Neuronal stem cell (in vitro differentiated cells): ENCODE data around the gene PSMD1.

ENCODE experiments used
- DNase-seq: peaks from one replicate; pipeline ENCODE4 v3.0.0-alpha.2; 2013; ENCODE audit warnings: low spot score
- H2AFZ ChIP-seq: one replicate; pipeline ENCODE4 v1.6.1; 2013; ENCODE audit warnings: mild to moderate bottlenecking, low read length, inconsistent platforms
- H2AK5ac ChIP-seq: 2 replicates; pipeline ENCODE4 v1.6.1; 2013; ENCODE audit warnings: low read depth, mild to moderate bottlenecking, inconsistent platforms, low read length, moderate library complexity, mixed read lengths
- H2BK120ac ChIP-seq: 2 replicates; pipeline ENCODE4 v1.6.1; 2013; ENCODE audit warnings: low read depth, mild to moderate bottlenecking, inconsistent platforms, low read length, moderate library complexity, mixed read lengths
- H2BK12ac ChIP-seq: one replicate; pipeline ENCODE4 v1.6.1; 2013; ENCODE audit warnings: low read length, inconsistent platforms
- H2BK15ac ChIP-seq: 2 replicates; pipeline ENCODE4 v1.6.1; 2013; ENCODE audit warnings: mild to moderate bottlenecking, low read length, inconsistent platforms, mixed read lengths
- H2BK5ac ChIP-seq: one replicate; pipeline ENCODE4 v1.6.1; 2013; ENCODE audit warnings: inconsistent platforms, mild to moderate bottlenecking, low read length, moderate library complexity
- H3K14ac ChIP-seq: one replicate; pipeline ENCODE4 v1.6.1; 2013; ENCODE audit warnings: low read length, inconsistent platforms
- H3K18ac ChIP-seq: 2 replicates; pipeline ENCODE4 v1.6.1; 2013; ENCODE audit warnings: low read length, inconsistent platforms
- H3K23ac ChIP-seq: 2 replicates; pipeline ENCODE4 v1.6.1; 2013; ENCODE audit warnings: low read depth, mild to moderate bottlenecking, mixed read lengths, low read length, inconsistent platforms; ENCODE audit not compliant: poor library complexity
- H3K27ac ChIP-seq: replicated peaks from 3 replicates; pipeline ENCODE4 v1.5.1; 2013; ENCODE audit warnings: low read length, inconsistent platforms
- H3K27me3 ChIP-seq, 3 experiments: 2 replicates each; pipeline ENCODE4 v1.6.1; 2013; ENCODE audit warnings: low read length in 3 of 3, mild to moderate bottlenecking in 2 of 3, inconsistent platforms in 1 of 3, low read depth in 1 of 3, mixed read lengths in 1 of 3, moderate library complexity in 1 of 3; ENCODE audit not compliant: control insufficient read depth in 3 of 3, insufficient read depth in 3 of 3
- H3K36me3 ChIP-seq, 2 donors: replicated peaks in 1 of 2; 2 replicates each; pipeline ENCODE4 v1.6.1; 2013; ENCODE audit warnings: low read length in 2 of 2; ENCODE audit not compliant: control insufficient read depth in 2 of 2, insufficient read depth in 2 of 2
- H3K4ac ChIP-seq: 2 replicates; pipeline ENCODE4 v1.6.1; 2013; ENCODE audit warnings: inconsistent platforms, mild to moderate bottlenecking, low read length, moderate library complexity
- H3K4me1 ChIP-seq, 2 donors: 1 replicate in 1 of 2; 2 replicates in 1 of 2; pipeline ENCODE4 v1.6.1; 2013; ENCODE audit warnings: low read length in 2 of 2, low read depth in 1 of 2; ENCODE audit not compliant: control insufficient read depth in 2 of 2, insufficient read depth in 1 of 2
- H3K4me2 ChIP-seq: one replicate; pipeline ENCODE4 v1.6.1; 2013; ENCODE audit warnings: mild to moderate bottlenecking, low read length, inconsistent platforms; ENCODE audit not compliant: insufficient read depth, poor library complexity, severe bottlenecking
- H3K4me3 ChIP-seq, 2 donors: 2 replicates each; pipeline ENCODE4 v1.5.1; 2013; ENCODE audit warnings: low read length in 2 of 2, mild to moderate bottlenecking in 2 of 2, inconsistent platforms in 1 of 2, moderate library complexity in 1 of 2
- H3K79me1 ChIP-seq: one replicate; pipeline ENCODE4 v1.6.1; 2013; ENCODE audit warnings: low read depth, mild to moderate bottlenecking, inconsistent platforms, low read length, moderate library complexity
- H3K9ac ChIP-seq: one replicate; pipeline ENCODE4 v1.6.1; 2013; ENCODE audit warnings: mild to moderate bottlenecking, low read depth, low read length, inconsistent platforms; ENCODE audit not compliant: poor library complexity
- H3K9me3 ChIP-seq, 2 donors: replicated peaks in 1 of 2; 2 replicates each; pipeline versions ENCODE3 to v1.6.1; 2013; ENCODE audit warnings: low read length in 2 of 2, mild to moderate bottlenecking in 2 of 2, inconsistent platforms in 1 of 2, low read depth in 1 of 2, mixed read lengths in 1 of 2, moderate library complexity in 1 of 2; ENCODE audit not compliant: control insufficient read depth in 2 of 2, insufficient read depth in 1 of 2
- H4K8ac ChIP-seq: one replicate; pipeline ENCODE4 v1.6.1; 2013; ENCODE audit warnings: low read depth, mild to moderate bottlenecking, inconsistent platforms, low read length, moderate library complexity
- H4K91ac ChIP-seq: one replicate; pipeline ENCODE4 v1.6.1; 2013; ENCODE audit warnings: low read length, low read depth, mild to moderate bottlenecking, inconsistent platforms; ENCODE audit not compliant: poor library complexity
- WGBS, 2 donors: extraction: QIAGEN DNeasy Blood & Tissue Kit; methylation state at CpG; one replicate each; pipeline ENCODE4 v1.1.7; 2013; ENCODE audit warnings: missing lambda C conversion rate in 2 of 2, mixed read lengths in 1 of 2; ENCODE audit not compliant: insufficient read length in 2 of 2, insufficient replicate concordance in 1 of 2; ENCODE audit errors: extremely low coverage in 2 of 2; 5-methylcytosine and 5-hydroxymethylcytosine counted together

The PSMD1 gene

GRCh38 chr2:231034291-231034882, 22.3 kb upstream of the PSMD1 start:
- Histone ChIP-seq H2BK5ac (no peak overlapping the region), H2AK5ac (no peak overlapping the region), H3K27ac (no peak overlapping the region), H3K18ac (no peak overlapping the region), H2BK12ac (no peak overlapping the region), H3K79me1 (peaks cover 2% of the 10 kb centered on the region), H3K27me3 (peaks cover 12 to 68% (median 34%) of the 10 kb centered on the region in 3 experiments), H3K14ac (no peak overlapping the region), H3K36me3 (no peaks in the 10 kb centered on the region), H3K4me2 (no peak overlapping the region), H3K4me3 (no peak overlapping the region), H2AFZ (no peak overlapping the region), H4K91ac (no peak overlapping the region), H3K9ac (no peak overlapping the region), H2BK15ac (no peak overlapping the region), H3K9me3 (no peaks in the 10 kb centered on the region), H4K8ac (no peak overlapping the region), H3K4me1 (no peaks in the 10 kb centered on the region), H2BK120ac (no peak overlapping the region), H3K23ac (no peak overlapping the region), H3K4ac (no peak overlapping the region)
- DNase-seq = no peak
- no CpG with 5 or more reads among the region's 4 CpGs for WGBS, 2 donors

GRCh38 chr2:231036131-231036530, 20.5 kb upstream of the PSMD1 start:
- Histone ChIP-seq H3K79me1 (peaks cover 2% of the 10 kb centered on the region), H3K14ac (no peak overlapping the region), H3K4me1 (no peaks in the 10 kb centered on the region), H3K9me3 (peaks cover 0 to under 1% of the 10 kb centered on the region in 2 donors), H3K27ac (no peak overlapping the region), H3K9ac (no peak overlapping the region), H3K18ac (no peak overlapping the region), H4K8ac (no peak overlapping the region), H3K23ac (no peak overlapping the region), H2BK15ac (no peak overlapping the region), H2BK120ac (no peak overlapping the region), H2BK12ac (no peak overlapping the region), H2BK5ac (no peak overlapping the region), H3K4me2 (no peak overlapping the region), H3K4ac (no peak overlapping the region), H4K91ac (no peak overlapping the region), H3K36me3 (no peaks in the 10 kb centered on the region), H3K27me3 (peaks cover 12 to 64% (median 43%) of the 10 kb centered on the region in 3 experiments), H3K4me3 (no peak overlapping the region), H2AK5ac (no peak overlapping the region), H2AFZ (no peak overlapping the region)
- no peak for DNase-seq
- no CpG with 5 or more reads among the region's 4 CpGs for WGBS, 2 donors

- Histone ChIP-seq H3K9me3 (peaks cover 0 to 4% of the 10 kb centered on the region in 2 donors), H2AK5ac (no peak overlapping the region), H2BK15ac (no peak overlapping the region), H3K4me1 (no peaks in the 10 kb centered on the region), H3K4ac (no peak overlapping the region), H3K14ac (no peak overlapping the region), H3K23ac (no peak overlapping the region), H2BK12ac (no peak overlapping the region), H3K9ac (no peak overlapping the region), H2BK120ac (no peak overlapping the region), H3K36me3 (no peaks in the 10 kb centered on the region), H2AFZ (no peak overlapping the region), H3K18ac (no peak overlapping the region), H3K79me1 (peaks cover 2% of the 10 kb centered on the region), H3K27ac (no peak overlapping the region), H2BK5ac (no peak overlapping the region), H4K8ac (no peak overlapping the region), H3K4me2 (no peak overlapping the region), H3K4me3 (no peak overlapping the region), H3K27me3 (peaks cover 12 to 59% (median 47%) of the 10 kb centered on the region in 3 experiments), H4K91ac (no peak overlapping the region)
- DNase-seq = no peak
- WGBS, 2 donors = no CpG with 5 or more reads among the region's 12 CpGs
Measured at GRCh38 chr2:231036578-231037106, 20.0 kb upstream of the PSMD1 start.

GRCh38 chr2:231037202-231037730, 19.4 kb upstream of the PSMD1 start, which contains the start of gene C2orf72:
Gene C2orf72, plus strand, starts transcription at chr2:231037523. Its CDS starts 43 bp downstream, at chr2:231037566.
- Histone ChIP-seq H2BK120ac (no peak within 1 kb of the TSS), H3K4ac (no peak within 1 kb of the TSS), H3K18ac (peak within 1 kb of the TSS; percentile 89), H3K27me3 (peaks cover 12 to 53% (median 47%) of the 10 kb centered on the region in 3 experiments), H4K91ac (no peak within 1 kb of the TSS), H2BK15ac (no peak within 1 kb of the TSS), H3K4me3 (peak within 1 kb of the TSS; percentile 47 to 81), H3K14ac (peak within 1 kb of the TSS; percentile 71), H2AFZ (peak within 1 kb of the TSS; percentile 85), H4K8ac (no peak within 1 kb of the TSS), H3K4me2 (peak within 1 kb of the TSS; percentile 83), H3K9me3 (peaks cover 0 to 4% of the 10 kb centered on the region in 2 donors), H3K79me1 (peaks cover 2% of the 10 kb centered on the region), H2BK5ac (no peak within 1 kb of the TSS), H3K36me3 (no peaks in the 10 kb centered on the region), H2BK12ac (peak within 1 kb of the TSS; percentile 73), H3K9ac (peak within 1 kb of the TSS; percentile 70), H3K27ac (no peak within 1 kb of the TSS), H2AK5ac (no peak within 1 kb of the TSS), H3K23ac (no peak within 1 kb of the TSS), H3K4me1 (no peaks in the 10 kb centered on the region)
- no CpG with 5 or more reads among the region's 61 CpGs for WGBS, 2 donors
- no peak for DNase-seq
